A673 (cell line): ENCODE data around the gene MACROD1. TPM values are rescaled to one million over a fixed set of nuclear protein-coding genes. Genes with fewer than 3 reads are reported as not detected.
A peak's percentile ranks its signal among the peaks of the same experiment; 100 is the strongest.

ENCODE experiments used
- BruUV-seq: library from RNA; stranded (reverse); fragments of 400-500 nt; replicated peaks from 2 replicates; lab custom pipeline; 2021; lab: Mats Ljungman, UMichigan
- CTCF ChIA-PET: fragments of 300-600 bp; sonication (Branson Sonifier 250); formaldehyde crosslinking; loops from one replicate; lab custom pipeline; 2022; ENCODE audit warnings: antibody characterized with exemption; lab: Charles Lee
- POLR2A ChIA-PET: fragments of 300-600 bp; sonication (Branson Sonifier 250); formaldehyde crosslinking; loops from one replicate; lab custom pipeline; 2022; ENCODE audit warnings: antibody characterized with exemption; ENCODE audit not compliant: low non-redundant PET; lab: Charles Lee
- DNase-seq: peaks from one replicate; pipeline ENCODE4 v3.0.0-alpha.2; 2015; ENCODE audit warnings: low spot score
- H3K27ac ChIP-seq: fragments of 200-600 bp; sonication (generic); 2 replicates; pipeline ENCODE4 v1.5.1; 2016; ENCODE audit warnings: mixed run types, low read depth, mild to moderate bottlenecking, mixed read lengths, antibody characterized with exemption, low read length; ENCODE audit not compliant: poor library complexity, severe bottlenecking
- H3K27me3 ChIP-seq: fragments of 200-600 bp; sonication (generic); replicated peaks from 2 replicates; pipeline ENCODE4 v1.6.1; 2017; ENCODE audit warnings: mixed run types, low read depth, mild to moderate bottlenecking, mixed read lengths, antibody characterized with exemption, low read length; ENCODE audit not compliant: insufficient read depth, poor library complexity
- H3K36me3 ChIP-seq: fragments of 200-600 bp; sonication (generic); 2 replicates; pipeline ENCODE4 v1.6.1; 2016; ENCODE audit warnings: mixed run types, mild to moderate bottlenecking, mixed read lengths, antibody characterized with exemption, low read length; ENCODE audit not compliant: insufficient read depth, poor library complexity, severe bottlenecking
- H3K4me1 ChIP-seq: fragments of 200-600 bp; sonication (generic); 2 replicates; pipeline ENCODE4 v1.6.1; 2017; ENCODE audit warnings: mixed run types, mild to moderate bottlenecking, mixed read lengths, antibody characterized with exemption, low read length; ENCODE audit not compliant: insufficient read depth, poor library complexity, severe bottlenecking
- H3K4me3 ChIP-seq: fragments of 200-600 bp; sonication (generic); 2 replicates; pipeline ENCODE4 v1.5.1; 2016; ENCODE audit warnings: low read depth, mixed run types, mild to moderate bottlenecking, mixed read lengths, low read length; ENCODE audit not compliant: poor library complexity, severe bottlenecking
- H3K9me3 ChIP-seq: fragments of 200-600 bp; sonication (generic); 2 replicates; pipeline ENCODE4 v1.6.1; 2016; ENCODE audit warnings: mixed run types, low read depth, mild to moderate bottlenecking, mixed read lengths, antibody characterized with exemption, low read length; ENCODE audit not compliant: poor library complexity, severe bottlenecking
- EZH2 ChIP-seq: fragments of 200-600 bp; sonication (generic); IDR thresholded peaks from 2 replicates; pipeline ENCODE4 v1.6.1; 2017; ENCODE audit warnings: borderline replicate concordance, low read depth, mild to moderate bottlenecking, mixed read lengths, antibody characterized with exemption, low read length; ENCODE audit not compliant: poor library complexity, severe bottlenecking
- intact Hi-C: fragments of 100-400 bp; cut with micrococcal nuclease; formaldehyde crosslinking; loops from one replicate; pipeline ENCODE4 v1.10.0; 2022; ENCODE audit not compliant: unreplicated experiment
- total RNA-seq: library from RNA; stranded (reverse); gene quantifications from 2 replicates; pipeline ENCODE4 v1.2.3, GENCODE V29; 2021
- TF ChIP-seq, protein P1 (sequence below): fragments of 300-800, 200-600 bp; sonication (generic); conservative IDR thresholded peaks from 2 replicates; pipeline ENCODE4 v1.5.1; 2017; ENCODE audit warnings: low read depth, mild to moderate bottlenecking, antibody characterized with exemption, low read length, moderate library complexity, mixed read lengths

The MACROD1 gene
- total RNA-seq, 1 experiment from 2014 or later, result 28.7 TPM

DNA sequence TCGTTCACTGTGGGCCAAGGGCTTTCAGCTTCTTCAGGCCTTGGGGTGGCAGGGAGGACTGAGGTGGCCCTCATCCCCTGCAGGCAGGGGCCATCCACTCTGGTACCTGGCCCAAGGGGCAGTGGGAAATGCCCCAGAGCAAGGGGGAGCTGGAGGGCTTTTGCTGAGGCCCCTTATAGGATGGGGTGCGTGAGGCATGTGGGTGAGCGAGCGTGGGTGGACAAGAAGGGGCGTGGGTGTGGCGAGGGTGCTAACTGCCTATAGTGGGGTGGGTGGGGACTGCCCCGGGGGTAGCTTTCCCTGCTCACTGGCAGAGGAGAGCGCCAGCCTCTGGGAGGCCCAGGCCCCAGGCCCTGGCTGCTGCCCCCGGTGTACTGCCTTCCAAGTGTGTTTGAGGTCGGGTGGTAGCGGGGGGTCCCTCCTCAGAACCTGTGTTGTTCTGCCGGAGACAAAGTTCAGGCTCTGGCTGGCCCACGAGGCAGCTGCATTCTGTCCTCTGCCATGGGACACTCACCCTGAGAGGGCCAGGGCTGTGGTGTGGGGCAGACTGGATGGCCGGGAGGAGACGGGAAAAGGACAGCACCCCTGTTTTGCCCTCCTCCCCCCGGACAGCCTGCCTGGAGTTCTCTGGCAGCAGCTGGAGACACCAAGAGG lies 126.8 kb downstream of the MACROD1 start:
- peaks cover 14% of the 10 kb centered on the region for H3K27me3 ChIP-seq
- POLR2A ChIA-PET, result no interaction called here
- H3K36me3 ChIP-seq, result no peaks in the 10 kb centered on the region
- H3K9me3 ChIP-seq, result no peaks in the 10 kb centered on the region
- no TSS peak for BruUV-seq
- no peak overlapping the region for H3K27ac ChIP-seq
- TF ChIP-seq, protein P1, sequence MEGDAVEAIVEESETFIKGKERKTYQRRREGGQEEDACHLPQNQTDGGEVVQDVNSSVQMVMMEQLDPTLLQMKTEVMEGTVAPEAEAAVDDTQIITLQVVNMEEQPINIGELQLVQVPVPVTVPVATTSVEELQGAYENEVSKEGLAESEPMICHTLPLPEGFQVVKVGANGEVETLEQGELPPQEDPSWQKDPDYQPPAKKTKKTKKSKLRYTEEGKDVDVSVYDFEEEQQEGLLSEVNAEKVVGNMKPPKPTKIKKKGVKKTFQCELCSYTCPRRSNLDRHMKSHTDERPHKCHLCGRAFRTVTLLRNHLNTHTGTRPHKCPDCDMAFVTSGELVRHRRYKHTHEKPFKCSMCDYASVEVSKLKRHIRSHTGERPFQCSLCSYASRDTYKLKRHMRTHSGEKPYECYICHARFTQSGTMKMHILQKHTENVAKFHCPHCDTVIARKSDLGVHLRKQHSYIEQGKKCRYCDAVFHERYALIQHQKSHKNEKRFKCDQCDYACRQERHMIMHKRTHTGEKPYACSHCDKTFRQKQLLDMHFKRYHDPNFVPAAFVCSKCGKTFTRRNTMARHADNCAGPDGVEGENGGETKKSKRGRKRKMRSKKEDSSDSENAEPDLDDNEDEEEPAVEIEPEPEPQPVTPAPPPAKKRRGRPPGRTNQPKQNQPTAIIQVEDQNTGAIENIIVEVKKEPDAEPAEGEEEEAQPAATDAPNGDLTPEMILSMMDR, result no peak
- TF ChIP-seq EZH2, result no peak
- DNase-seq, result no peak
- H3K4me3 ChIP-seq, result no peak overlapping the region
- CTCF ChIA-PET, result interaction anchor here (0.6 kb wide), 1 partner anchor 10 kb away, joined by 3 read pairs; no protein-coding TSS in a partner anchor
- intact Hi-C loops, result no loop called here
- H3K4me1 ChIP-seq, result peaks cover 25% of the 10 kb centered on the region

DNA sequence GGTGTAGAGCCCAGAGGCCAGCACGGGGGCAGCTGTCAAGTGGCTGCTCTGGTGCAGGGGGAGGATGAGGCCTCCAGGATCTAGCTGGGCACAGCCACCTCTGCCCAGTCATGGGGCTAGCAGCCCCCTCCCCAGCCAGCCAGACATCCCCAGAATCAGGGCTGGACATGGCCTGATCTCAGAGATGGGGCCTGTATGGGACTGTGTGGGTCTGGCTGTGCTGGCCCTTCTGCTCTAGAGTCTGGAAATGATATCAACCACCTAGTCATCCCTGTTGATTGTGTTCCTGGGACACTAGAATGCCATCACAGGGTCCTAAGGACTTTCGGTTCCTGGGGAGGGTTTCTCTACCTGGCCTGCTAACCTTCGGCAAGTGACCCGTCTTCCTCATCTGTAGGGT lies 127.4 kb downstream of the MACROD1 start:
- intact Hi-C loops, result no loop called here
- no TSS peak for BruUV-seq
- ChIA-PET CTCF (no interaction called here), POLR2A (no interaction called here)
- H3K4me3 ChIP-seq, result no peak overlapping the region
- peaks cover 25% of the 10 kb centered on the region for H3K4me1 ChIP-seq
- H3K27me3 ChIP-seq, result peaks cover 14% of the 10 kb centered on the region
- TF ChIP-seq, protein P1, result no peak
- no peak for TF ChIP-seq EZH2
- no peaks in the 10 kb centered on the region for H3K36me3 ChIP-seq
- H3K9me3 ChIP-seq, result no peaks in the 10 kb centered on the region
- no peak for DNase-seq
- no peak overlapping the region for H3K27ac ChIP-seq

DNA sequence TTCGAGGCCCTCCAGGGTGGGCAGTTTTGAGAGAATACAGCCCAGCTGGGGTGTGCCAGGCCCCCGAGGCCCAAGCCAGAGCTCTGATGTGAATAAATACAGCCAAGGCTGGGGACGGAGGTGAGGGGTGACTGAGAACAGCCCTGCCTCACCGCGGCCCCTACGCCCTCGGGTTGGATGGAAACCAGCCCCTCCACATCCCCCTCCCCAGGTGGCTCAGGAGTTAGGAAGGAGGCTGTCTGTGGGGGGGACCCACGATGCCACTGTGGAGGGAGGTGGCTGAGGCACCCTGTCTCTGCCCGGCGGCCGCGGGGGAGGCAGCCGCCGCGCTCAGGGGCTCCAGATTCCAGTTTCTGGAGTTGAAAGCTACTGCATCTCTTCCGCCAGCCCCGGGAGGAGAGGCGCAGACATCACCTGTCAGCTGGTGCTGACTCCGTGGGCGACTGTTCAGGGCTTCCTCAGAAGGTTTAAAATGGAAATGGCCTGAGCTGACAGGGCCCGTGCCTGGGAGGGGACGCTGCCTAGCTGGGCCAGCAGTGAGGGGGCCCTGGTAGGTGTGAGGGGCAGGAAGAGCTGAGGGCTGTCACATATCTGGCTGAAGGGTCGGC lies 128.8 kb downstream of the MACROD1 start:
- TF ChIP-seq EZH2, result no peak
- TF ChIP-seq, protein P1, result no peak
- ChIA-PET CTCF (interaction anchor here (0.6 kb wide), 1 partner anchor 154 kb away, joined by 3 read pairs; no protein-coding TSS in a partner anchor), POLR2A (interaction anchor here (0.7 kb wide), 1 partner anchor 974 kb away, joined by 4 read pairs; no protein-coding TSS in a partner anchor)
- DNase-seq, result no peak
- intact Hi-C loops, result no loop called here
- no TSS peak for BruUV-seq
- no peak overlapping the region for H3K27ac ChIP-seq
- H3K4me1 ChIP-seq, result peaks cover 25% of the 10 kb centered on the region
- H3K27me3 ChIP-seq, result peaks cover 14% of the 10 kb centered on the region
- H3K36me3 ChIP-seq, result no peaks in the 10 kb centered on the region
- H3K9me3 ChIP-seq, result no peaks in the 10 kb centered on the region
- H3K4me3 ChIP-seq, result peak overlapping the region; percentile 60
